VCaP (cell line): ENCODE data around the gene CEP295NL.

ENCODE experiments used
- H3K27ac ChIP-seq: fragments of 450-650 bp; 2 replicates; pipeline ENCODE4 v1.5.1; 2017
- TF ChIP-seq, protein P1 (sequence below): fragments of 450-650 bp; conservative IDR thresholded peaks from 2 replicates; pipeline ENCODE4 v1.5.1; 2017; ENCODE audit warnings: mild to moderate bottlenecking, moderate library complexity

Gene CEP295NL

DNA sequence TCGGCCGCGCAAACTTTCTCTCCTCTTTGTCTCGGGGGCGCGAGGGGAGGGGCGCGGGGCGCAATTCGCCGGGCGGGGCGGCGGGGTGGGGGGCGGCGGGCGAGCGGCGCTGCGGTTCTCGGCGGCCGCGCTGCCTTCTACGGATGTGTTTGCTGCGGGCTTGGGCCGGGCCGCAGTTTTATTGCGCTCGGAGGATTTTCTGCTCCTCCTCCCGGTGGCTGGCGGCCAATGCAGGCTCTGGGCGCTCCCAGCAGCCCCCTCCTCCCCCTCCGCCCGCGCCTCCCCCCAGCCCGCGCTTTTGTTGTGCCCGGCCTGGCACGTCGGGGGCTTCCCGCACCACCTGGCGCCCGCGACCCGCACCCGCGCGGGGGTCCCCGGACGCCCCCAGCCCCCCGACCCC, 22.2 kb upstream of the CEP295NL start, which contains the start of gene TIMP2:
Gene TIMP2, minus strand, starts transcription at position 154 of the 400 bp plus-strand sequence. CDS start 299 bp downstream, outside the sequence.
- TF ChIP-seq, protein P1, sequence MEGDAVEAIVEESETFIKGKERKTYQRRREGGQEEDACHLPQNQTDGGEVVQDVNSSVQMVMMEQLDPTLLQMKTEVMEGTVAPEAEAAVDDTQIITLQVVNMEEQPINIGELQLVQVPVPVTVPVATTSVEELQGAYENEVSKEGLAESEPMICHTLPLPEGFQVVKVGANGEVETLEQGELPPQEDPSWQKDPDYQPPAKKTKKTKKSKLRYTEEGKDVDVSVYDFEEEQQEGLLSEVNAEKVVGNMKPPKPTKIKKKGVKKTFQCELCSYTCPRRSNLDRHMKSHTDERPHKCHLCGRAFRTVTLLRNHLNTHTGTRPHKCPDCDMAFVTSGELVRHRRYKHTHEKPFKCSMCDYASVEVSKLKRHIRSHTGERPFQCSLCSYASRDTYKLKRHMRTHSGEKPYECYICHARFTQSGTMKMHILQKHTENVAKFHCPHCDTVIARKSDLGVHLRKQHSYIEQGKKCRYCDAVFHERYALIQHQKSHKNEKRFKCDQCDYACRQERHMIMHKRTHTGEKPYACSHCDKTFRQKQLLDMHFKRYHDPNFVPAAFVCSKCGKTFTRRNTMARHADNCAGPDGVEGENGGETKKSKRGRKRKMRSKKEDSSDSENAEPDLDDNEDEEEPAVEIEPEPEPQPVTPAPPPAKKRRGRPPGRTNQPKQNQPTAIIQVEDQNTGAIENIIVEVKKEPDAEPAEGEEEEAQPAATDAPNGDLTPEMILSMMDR: no peak
- peak within 1 kb of the TSS; percentile 65; the same call in 1 of the 2 replicates for H3K27ac ChIP-seq

DNA sequence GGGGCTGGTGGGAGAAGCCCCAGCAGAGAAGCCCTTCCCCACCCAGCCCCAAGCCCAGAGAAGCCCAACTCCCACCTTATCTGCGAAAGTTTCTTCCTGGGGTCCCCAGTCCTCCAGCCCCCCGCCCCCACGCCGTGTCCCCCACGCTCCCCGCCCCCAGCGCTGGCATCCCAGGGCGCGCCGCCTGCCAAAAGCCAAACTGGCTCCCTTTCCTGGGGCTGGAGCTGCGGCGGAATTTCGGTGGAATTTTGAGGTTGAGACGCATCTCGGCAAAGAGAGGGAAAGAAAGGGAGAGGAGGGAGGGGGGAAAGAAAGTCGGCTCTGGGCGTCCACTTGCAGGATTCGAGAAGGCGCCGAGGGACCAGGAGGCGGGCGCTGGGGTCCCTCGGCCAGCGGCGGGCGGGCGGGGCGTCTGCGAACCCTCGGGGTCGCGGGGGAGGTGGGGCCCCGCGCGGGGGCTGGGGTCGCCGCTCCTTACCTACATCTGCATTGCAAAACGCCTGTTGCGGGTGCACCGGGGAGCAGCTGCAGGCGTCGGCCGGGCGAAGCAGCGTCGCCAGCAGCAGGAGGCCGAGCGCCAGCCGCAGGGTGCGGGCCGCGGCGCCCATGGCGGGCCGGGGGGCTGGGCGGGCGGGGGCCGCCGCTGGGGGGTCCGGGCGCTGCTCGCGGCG, 21.6 kb upstream of the CEP295NL start:
- TF ChIP-seq, protein P1: no peak
- peak overlapping the region; percentile 65; the same call in 1 of the 2 replicates for H3K27ac ChIP-seq

DNA sequence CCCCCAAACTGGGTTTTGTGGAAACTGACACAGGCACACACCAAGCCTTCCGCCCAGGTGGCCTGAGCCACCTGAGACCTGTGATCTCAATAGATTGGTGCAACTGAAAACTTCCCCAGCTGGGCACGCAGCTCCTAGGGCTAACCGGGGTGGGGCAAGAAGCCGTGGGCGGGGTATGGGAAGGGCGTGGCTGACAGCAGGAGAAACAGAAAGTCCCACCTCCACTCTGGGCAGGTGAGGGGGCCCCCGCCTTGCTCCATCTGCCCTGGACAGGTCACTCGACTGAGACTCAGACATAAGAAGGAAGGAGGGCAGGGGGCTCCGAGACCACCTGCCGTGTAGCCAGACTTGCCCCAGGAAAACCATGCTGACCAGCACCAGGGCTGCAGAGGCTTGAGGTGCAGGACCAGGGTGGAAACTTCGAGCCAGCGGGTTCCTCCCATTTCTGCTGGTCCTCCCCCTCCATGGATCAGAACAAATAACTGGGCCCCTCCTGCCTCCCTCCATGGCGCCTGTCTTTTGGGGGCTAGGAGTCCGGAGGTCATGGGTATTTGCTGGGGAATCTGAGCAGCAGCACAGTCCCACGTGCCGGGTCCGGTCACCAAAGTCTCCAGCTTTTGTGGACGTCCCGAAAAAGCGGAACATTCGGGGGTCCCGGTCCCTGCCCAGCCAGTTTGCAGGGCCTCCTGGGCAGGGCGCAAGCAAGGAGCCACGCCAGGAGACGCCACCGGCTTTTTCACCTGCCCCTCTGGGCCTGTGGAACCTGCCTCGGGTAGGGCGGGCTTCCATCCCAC, 20.9 kb upstream of the CEP295NL start:
- TF ChIP-seq, protein P1: no peak
- peak overlapping the region; percentile 65; the same call in 1 of the 2 replicates for H3K27ac ChIP-seq

DNA sequence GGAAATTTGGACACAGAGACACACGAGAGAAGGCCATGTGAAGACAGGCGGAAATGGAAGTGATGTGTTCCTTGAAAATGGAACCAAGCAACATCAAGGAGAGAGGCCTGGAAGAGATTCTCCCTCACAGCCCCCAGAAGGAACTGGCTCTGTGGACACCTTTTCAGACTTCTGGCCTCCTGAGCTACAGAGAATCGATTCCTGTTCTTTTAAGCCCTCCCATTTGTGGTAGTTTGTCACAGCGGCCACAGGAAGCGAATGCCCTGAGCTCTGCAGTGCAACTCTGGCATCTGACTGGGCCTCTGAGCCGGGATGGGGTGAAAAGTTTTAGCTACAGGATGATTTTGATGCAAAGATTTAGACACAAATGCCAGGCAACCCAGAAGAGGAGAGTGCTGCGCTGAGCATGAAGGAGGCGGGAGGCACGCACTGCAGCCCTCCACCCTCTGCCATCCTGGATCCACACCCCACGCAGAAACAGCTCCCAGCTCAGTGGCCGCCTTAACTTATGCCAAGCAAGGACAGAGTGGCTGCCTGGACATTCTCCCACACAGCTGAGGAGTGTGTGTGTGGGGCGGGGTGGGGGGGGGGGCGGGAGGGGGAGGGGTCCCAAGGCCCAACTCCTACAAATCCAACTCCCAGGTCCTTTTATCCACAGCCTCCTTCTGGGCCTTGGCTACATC, 20.0 kb upstream of the CEP295NL start:
- TF ChIP-seq, protein P1: no peak
- no peak overlapping the region for H3K27ac ChIP-seq

DNA sequence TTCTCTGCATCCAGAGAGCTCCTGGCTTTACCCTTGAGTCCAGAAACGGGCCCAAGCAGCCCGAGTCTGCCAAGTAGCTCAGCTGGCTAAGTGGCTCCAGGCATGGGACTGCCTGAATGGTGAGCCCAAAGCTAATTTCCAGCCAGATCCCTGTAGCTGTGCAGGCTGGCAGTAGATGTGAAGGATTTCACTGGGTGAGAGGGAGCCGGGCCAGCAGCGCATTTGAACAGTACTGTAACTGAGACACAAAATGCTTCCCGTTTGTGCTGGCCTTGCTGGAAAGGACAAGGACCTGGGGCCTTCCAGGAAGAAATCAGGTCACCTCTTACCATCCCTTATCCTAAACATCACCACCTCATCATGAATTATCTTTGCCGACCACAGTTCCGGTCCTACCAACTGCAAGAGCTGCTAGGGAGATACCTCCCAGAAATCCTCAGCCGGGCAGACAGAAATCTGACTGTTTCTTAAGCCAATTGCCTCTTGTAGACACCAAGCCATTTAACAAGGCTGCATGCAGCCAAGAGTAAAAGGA, 18.5 kb upstream of the CEP295NL start:
- no peak overlapping the region for H3K27ac ChIP-seq
- TF ChIP-seq, protein P1: no peak

DNA sequence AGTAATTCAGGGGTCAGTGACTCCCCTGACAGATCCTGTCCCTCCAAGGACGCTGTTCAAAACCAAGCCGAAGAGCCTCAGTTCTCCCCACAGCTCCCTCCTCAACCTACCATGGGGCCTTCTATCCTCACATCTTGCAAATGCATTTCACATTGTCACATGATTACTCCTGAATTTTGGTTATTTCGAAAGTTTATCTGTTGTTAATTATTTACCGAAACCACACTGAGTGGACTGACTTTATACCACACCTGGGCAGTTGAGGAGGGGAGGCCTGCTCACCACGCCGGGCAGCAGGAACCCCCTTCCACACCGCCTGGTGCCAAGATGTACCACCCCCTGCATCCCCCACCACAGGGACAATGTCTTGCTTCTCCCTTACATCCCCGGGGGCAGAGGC, 17.5 kb upstream of the CEP295NL start:
- H3K27ac ChIP-seq: no peak overlapping the region
- TF ChIP-seq, protein P1: no peak
